ENCODE data around the gene MROH8.

MROH8 gene

DNA sequence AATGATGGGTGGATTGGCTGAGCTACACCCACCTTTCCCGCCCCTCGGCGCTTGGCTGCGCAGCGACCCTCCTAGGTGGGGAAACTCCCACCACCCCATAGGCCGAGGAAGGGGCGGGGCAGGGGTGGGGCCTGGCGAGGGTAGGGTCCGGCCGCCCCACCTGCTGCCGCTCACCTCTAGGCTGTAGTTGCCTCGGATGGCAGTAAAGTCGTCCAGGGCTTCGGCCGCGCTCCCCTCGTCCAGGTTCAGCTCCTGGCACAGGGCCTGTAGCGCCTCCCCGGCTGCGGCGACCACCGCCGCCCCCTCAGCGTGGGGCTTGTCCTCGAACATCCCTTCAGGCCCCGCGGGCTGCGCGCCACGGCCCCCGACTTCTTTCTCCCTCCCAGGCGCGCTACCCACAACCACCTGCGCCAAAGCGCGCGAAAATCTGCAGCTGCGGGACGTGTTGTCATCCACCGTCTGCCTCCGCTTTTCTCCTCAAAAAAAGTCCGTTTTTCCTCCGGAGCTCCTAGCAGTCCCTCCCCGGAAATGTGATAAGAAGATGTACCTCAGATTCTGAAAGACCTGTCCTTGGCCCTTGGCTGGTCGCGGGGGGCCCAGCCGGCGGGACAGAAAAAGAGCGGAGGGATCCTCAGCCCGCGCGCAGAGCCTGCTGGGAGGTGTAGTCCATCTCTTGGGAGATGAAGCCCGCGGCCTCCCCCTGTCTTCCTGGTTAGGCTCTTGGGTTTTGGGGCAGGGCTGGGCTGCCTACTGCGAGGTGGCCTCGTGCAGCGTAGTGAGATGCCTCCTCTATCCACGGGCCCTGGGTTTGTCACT is 83.5 kb downstream of the MROH8 start, which contains the start of gene RBL1 (continued):
- TF ChIP-seq PRDM2 (tag by site-specific recombination; IDR thresholded peaks at IDR 0.05; ENCODE audit: borderline replicate concordance) (no peak), ZNF549 (tag by site-specific recombination; IDR thresholded peaks at IDR 0.05) (no peak), ZNF843 (tag by site-specific recombination; IDR thresholded peaks at IDR 0.05) (peak; percentile 84), PRDM1 (tag by site-specific recombination; IDR thresholded peaks at IDR 0.05) (peak; percentile 46), MEIS1 (CRISPR knock-in tag; IDR thresholded peaks at IDR 0.05; ENCODE audit: borderline replicate concordance) (no peak), YY2 (tag by site-specific recombination; IDR thresholded peaks at IDR 0.05) (peak; percentile 91), ZNF121 (tag by site-specific recombination; IDR thresholded peaks at IDR 0.05) (0 out of 2 replicates have a peak, but pooled peaks have one; percentile 52), ZNF510 (tag by site-specific recombination; IDR thresholded peaks at IDR 0.05; ENCODE audit: insufficient replicate concordance) (no peak), ZSCAN4 (tag by site-specific recombination; IDR thresholded peaks at IDR 0.05) (peak; percentile 70; the same call in 1 of the 2 replicates), ZNF629 (tag by site-specific recombination; IDR thresholded peaks at IDR 0.05) (peak; percentile 94), ZNF639 (tag by site-specific recombination; IDR thresholded peaks at IDR 0.05) (peak; percentile 100), ZNF16 (tag by site-specific recombination; IDR thresholded peaks at IDR 0.05; ENCODE audit: low read depth) (no peak; the same call in 1 of the 2 replicates), ZFP37 (tag by site-specific recombination; IDR thresholded peaks at IDR 0.05) (peak; percentile 92; the same call in 1 of the 2 replicates), ZNF660 (tag by site-specific recombination; IDR thresholded peaks at IDR 0.05) (peak; percentile 78; the same call in 1 of the 2 replicates), ZNF404 (tag by site-specific recombination; IDR thresholded peaks at IDR 0.05) (peak; percentile 56; the same call in 1 of the 2 replicates), ZNF10 (tag by site-specific recombination; IDR thresholded peaks at IDR 0.05) (no peak), ZNF514 (tag by site-specific recombination; IDR thresholded peaks at IDR 0.05) (no peak), ZNF174 (tag by site-specific recombination; IDR thresholded peaks at IDR 0.05) (peak; percentile 93), BCL11A (tag by site-specific recombination; IDR thresholded peaks at IDR 0.05; ENCODE audit: low read depth) (peak; percentile 70; the same call in 1 of the 2 replicates), ZNF791 (tag by site-specific recombination; IDR thresholded peaks at IDR 0.05) (no peak), ZNF473 (tag by site-specific recombination; IDR thresholded peaks at IDR 0.05) (no peak), SP3 (tag by site-specific recombination; IDR thresholded peaks at IDR 0.05) (peak; percentile 93), ZNF777 (tag by site-specific recombination; IDR thresholded peaks at IDR 0.05; ENCODE audit: borderline replicate concordance) (no peak), ZNF202 (tag by site-specific recombination; IDR thresholded peaks at IDR 0.05; ENCODE audit: borderline replicate concordance) (no peak), ZNF621 (tag by site-specific recombination; IDR thresholded peaks at IDR 0.05) (no peak), GLI2 (tag by site-specific recombination; IDR thresholded peaks at IDR 0.05; ENCODE audit: borderline replicate concordance, low read depth) (no peak), ZEB2 (tag by site-specific recombination; IDR thresholded peaks at IDR 0.05) (peak; percentile 93)
- TF ChIP-seq, protein P1, sequence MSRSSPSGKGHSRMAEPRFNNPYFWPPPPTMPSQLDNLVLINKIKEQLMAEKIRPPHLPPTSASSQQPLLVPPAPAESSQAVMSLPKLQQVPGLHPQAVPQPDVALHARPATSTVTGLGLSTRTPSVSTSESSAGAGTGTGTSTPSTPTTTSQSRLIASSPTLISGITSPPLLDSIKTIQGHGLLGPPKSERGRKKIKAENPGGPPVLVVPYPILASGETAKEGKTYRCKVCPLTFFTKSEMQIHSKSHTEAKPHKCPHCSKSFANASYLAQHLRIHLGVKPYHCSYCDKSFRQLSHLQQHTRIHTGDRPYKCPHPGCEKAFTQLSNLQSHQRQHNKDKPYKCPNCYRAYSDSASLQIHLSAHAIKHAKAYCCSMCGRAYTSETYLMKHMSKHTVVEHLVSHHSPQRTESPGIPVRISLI (tag by site-specific recombination; IDR thresholded peaks at IDR 0.05) = peak; percentile 92
